HEK293 (cell line): ENCODE data around the gene TTLL7.

Source experiments
- GLIS1 ChIP-seq: fragments of 450-650 bp; formaldehyde crosslinking; IDR thresholded peaks from 2 replicates; pipeline ENCODE4 v1.5.1; 2016; ENCODE audit warnings: missing biosample characterization, missing genetic modification characterization
- KLF8 ChIP-seq: fragments of 450-650 bp; formaldehyde crosslinking; IDR thresholded peaks from 2 replicates; pipeline ENCODE4 v1.5.1; 2016; ENCODE audit warnings: missing biosample characterization, missing genetic modification characterization
- PRDM1 ChIP-seq: fragments of 450-650 bp; formaldehyde crosslinking; IDR thresholded peaks from 2 replicates; pipeline ENCODE4; 2016; ENCODE audit warnings: missing biosample characterization, missing genetic modification characterization
- YY2 ChIP-seq: fragments of 450-650 bp; formaldehyde crosslinking; IDR thresholded peaks from 2 replicates; pipeline ENCODE4 v1.5.1; 2016; ENCODE audit warnings: missing biosample characterization, missing genetic modification characterization
- ZBTB17 ChIP-seq: fragments of 450-650 bp; formaldehyde crosslinking; IDR thresholded peaks from 2 replicates; pipeline ENCODE4 v1.5.1; 2016; ENCODE audit warnings: missing biosample characterization, missing genetic modification characterization
- ZBTB21 ChIP-seq: fragments of 450-650 bp; formaldehyde crosslinking; IDR thresholded peaks from 2 replicates; pipeline ENCODE4 v1.5.1; 2017; ENCODE audit warnings: missing biosample characterization, missing genetic modification characterization
- ZFP3 ChIP-seq: fragments of 450-650 bp; formaldehyde crosslinking; IDR thresholded peaks from 2 replicates; pipeline ENCODE4 v1.5.1; 2016; ENCODE audit warnings: low read depth, missing biosample characterization, missing genetic modification characterization
- ZFP37 ChIP-seq: fragments of 450-650 bp; formaldehyde crosslinking; IDR thresholded peaks from 2 replicates; pipeline ENCODE4 v1.5.1; 2016; ENCODE audit warnings: missing biosample characterization, missing genetic modification characterization
- ZNF121 ChIP-seq: fragments of 450-650 bp; formaldehyde crosslinking; IDR thresholded peaks from 2 replicates; pipeline ENCODE4 v1.5.1; 2016; ENCODE audit warnings: missing biosample characterization, missing genetic modification characterization
- ZNF140 ChIP-seq: fragments of 450-650 bp; formaldehyde crosslinking; IDR thresholded peaks from 2 replicates; pipeline ENCODE4 v1.5.1; 2016; ENCODE audit warnings: missing biosample characterization, missing genetic modification characterization
- ZNF157 ChIP-seq: fragments of 450-650 bp; formaldehyde crosslinking; IDR thresholded peaks from 2 replicates; pipeline ENCODE4 v1.5.1; 2016; ENCODE audit warnings: missing biosample characterization, missing genetic modification characterization
- ZNF16 ChIP-seq: fragments of 450-650 bp; formaldehyde crosslinking; IDR thresholded peaks from 2 replicates; pipeline ENCODE4 v1.5.1; 2016; ENCODE audit warnings: low read depth, missing biosample characterization, missing genetic modification characterization
- ZNF211 ChIP-seq: fragments of 450-650 bp; formaldehyde crosslinking; IDR thresholded peaks from 2 replicates; pipeline ENCODE4 v1.5.1; 2016; ENCODE audit warnings: low read depth, missing biosample characterization, missing genetic modification characterization
- ZNF223 ChIP-seq: fragments of 450-650 bp; formaldehyde crosslinking; IDR thresholded peaks from 2 replicates; pipeline ENCODE4 v1.5.1; 2016; ENCODE audit warnings: missing biosample characterization, missing genetic modification characterization
- ZNF23 ChIP-seq: fragments of 450-650 bp; formaldehyde crosslinking; IDR thresholded peaks from 2 replicates; pipeline ENCODE4 v1.5.1; 2016; ENCODE audit warnings: missing biosample characterization, missing genetic modification characterization, borderline replicate concordance
- ZNF24 ChIP-seq: fragments of 450-650 bp; formaldehyde crosslinking; IDR thresholded peaks from 2 replicates; pipeline ENCODE4 v1.5.1; 2016; ENCODE audit warnings: missing biosample characterization, missing genetic modification characterization
- ZNF266 ChIP-seq: fragments of 450-650 bp; formaldehyde crosslinking; IDR thresholded peaks from 2 replicates; pipeline ENCODE4 v1.5.1; 2016; ENCODE audit warnings: missing biosample characterization, missing genetic modification characterization, low read depth
- ZNF529 ChIP-seq: fragments of 450-650 bp; formaldehyde crosslinking; IDR thresholded peaks from 2 replicates; pipeline ENCODE4 v1.5.1; 2017; ENCODE audit warnings: missing genetic modification characterization, missing biosample characterization; ENCODE audit not compliant: insufficient replicate concordance
- ZNF555 ChIP-seq: fragments of 450-650 bp; formaldehyde crosslinking; conservative IDR thresholded peaks from 2 replicates; pipeline ENCODE4 v1.5.1; 2017; ENCODE audit warnings: missing biosample characterization, mild to moderate bottlenecking, missing genetic modification characterization, inconsistent platforms
- ZNF670 ChIP-seq: fragments of 450-650 bp; formaldehyde crosslinking; IDR thresholded peaks from 2 replicates; pipeline ENCODE4 v1.5.1; 2016; ENCODE audit warnings: missing biosample characterization, missing genetic modification characterization, low read depth
- ZNF76 ChIP-seq: fragments of 450-650 bp; formaldehyde crosslinking; IDR thresholded peaks from 2 replicates; pipeline ENCODE4; 2016; ENCODE audit warnings: low read depth, missing biosample characterization, missing genetic modification characterization, borderline replicate concordance
- ZNF843 ChIP-seq: fragments of 450-650 bp; formaldehyde crosslinking; IDR thresholded peaks from 2 replicates; pipeline ENCODE4 v1.5.1; 2016; ENCODE audit warnings: missing biosample characterization, missing genetic modification characterization
- TF ChIP-seq, protein P1 (sequence below): fragments of 450-650 bp; formaldehyde crosslinking; IDR thresholded peaks from 2 replicates; pipeline ENCODE4 v1.5.1; 2016; ENCODE audit warnings: missing biosample characterization, missing genetic modification characterization
- TF ChIP-seq, protein P2 (sequence below): fragments of 450-650 bp; formaldehyde crosslinking; IDR thresholded peaks from 2 replicates; pipeline ENCODE4 v1.5.1; 2017; ENCODE audit warnings: missing biosample characterization, missing genetic modification characterization
- TF ChIP-seq, protein P3 (sequence below): fragments of 450-650 bp; formaldehyde crosslinking; IDR thresholded peaks from 2 replicates; pipeline ENCODE4 v1.5.1; 2016; ENCODE audit warnings: missing biosample characterization, missing genetic modification characterization
- TF ChIP-seq, protein P4 (sequence below): fragments of 450-650 bp; formaldehyde crosslinking; IDR thresholded peaks from 2 replicates; pipeline ENCODE4 v1.5.1; 2016; ENCODE audit warnings: missing biosample characterization, missing genetic modification characterization
- TF ChIP-seq, protein P5 (sequence below): fragments of 450-650 bp; formaldehyde crosslinking; IDR thresholded peaks from 2 replicates; pipeline ENCODE4 v1.5.1; 2016; ENCODE audit warnings: missing biosample characterization, missing genetic modification characterization
- TF ChIP-seq, protein P6 (sequence below): fragments of 450-650 bp; formaldehyde crosslinking; conservative IDR thresholded peaks from 2 replicates; pipeline ENCODE4 v1.5.1; 2016; ENCODE audit warnings: low read depth, missing biosample characterization, missing genetic modification characterization

Gene TTLL7

DNA sequence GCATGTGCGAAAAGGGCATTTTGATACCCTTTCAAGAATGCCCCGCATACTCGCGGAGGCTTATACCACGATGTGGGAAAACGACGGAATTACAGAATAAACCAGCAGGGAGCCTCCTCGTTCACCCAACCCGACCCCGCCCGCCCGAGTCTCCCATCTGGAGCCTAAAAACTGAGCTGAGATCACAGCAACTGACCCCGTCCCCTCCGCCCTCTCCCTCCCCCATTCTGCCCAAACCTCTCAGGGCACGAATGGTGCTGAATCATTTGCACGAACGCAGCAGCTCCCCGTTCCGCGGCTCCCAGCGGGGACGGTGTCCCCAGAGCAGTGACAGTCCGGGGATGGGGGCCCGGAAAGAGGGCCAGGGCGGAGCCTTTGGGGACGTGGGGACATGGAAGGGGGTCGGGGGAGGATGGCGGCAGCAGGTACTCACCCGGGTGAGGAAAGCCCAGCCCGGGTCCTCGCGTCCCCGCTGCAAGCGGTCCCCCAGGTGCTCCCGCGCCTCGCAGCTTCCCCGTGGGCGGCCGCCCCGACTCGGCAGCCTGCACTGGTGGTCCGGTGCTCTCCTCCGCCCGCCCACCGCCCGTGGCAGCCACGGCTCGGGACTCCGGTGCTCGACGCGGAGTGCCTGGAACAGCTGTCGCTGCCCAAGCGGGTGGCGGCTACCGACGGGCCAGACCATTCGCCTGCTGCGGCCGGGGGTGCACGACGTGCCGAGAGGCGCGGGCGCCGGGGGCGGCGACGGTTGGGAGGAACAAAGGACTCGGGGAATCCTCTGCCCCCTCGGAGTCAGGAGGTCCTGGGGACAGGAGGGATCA is at the start of gene TTLL7 (continued):
- TF ChIP-seq, protein P1, sequence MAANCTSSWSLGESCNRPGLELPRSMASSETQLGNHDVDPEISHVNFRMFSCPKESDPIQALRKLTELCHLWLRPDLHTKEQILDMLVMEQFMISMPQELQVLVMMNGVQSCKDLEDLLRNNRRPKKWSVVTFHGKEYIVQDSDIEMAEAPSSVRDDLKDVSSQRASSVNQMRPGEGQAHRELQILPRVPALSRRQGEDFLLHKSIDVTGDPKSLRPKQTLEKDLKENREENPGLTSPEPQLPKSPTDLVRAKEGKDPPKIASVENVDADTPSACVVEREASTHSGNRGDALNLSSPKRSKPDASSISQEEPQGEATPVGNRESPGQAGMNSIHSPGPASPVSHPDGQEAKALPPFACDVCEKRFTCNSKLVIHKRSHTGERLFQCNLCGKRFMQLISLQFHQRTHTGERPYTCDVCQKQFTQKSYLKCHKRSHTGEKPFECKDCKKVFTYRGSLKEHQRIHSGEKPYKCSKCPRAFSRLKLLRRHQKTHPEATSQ = peak; percentile 47; the same call in 1 of the 2 replicates
- TF ChIP-seq ZNF529 (tag by site-specific recombination) (no peak), ZNF266 (tag by site-specific recombination) (peak; percentile 2; the same call in 1 of the 2 replicates), ZNF121 (tag by site-specific recombination) (0 out of 2 replicates have a peak, but pooled peaks have one; percentile 62), ZNF140 (tag by site-specific recombination) (no peak), ZNF23 (tag by site-specific recombination) (no peak), ZNF670 (no peak), PRDM1 (tag by site-specific recombination) (no peak), ZBTB21 (tag by site-specific recombination) (peak; percentile 50; the same call in 1 of the 2 replicates), ZNF24 (tag by site-specific recombination) (0 out of 2 replicates have a peak, but pooled peaks have one; percentile 65), ZNF555 (no peak), ZNF211 (tag by site-specific recombination) (no peak), YY2 (tag by site-specific recombination) (peak; percentile 48; the same call in 1 of the 2 replicates), GLIS1 (tag by site-specific recombination) (peak; percentile 63), ZFP37 (tag by site-specific recombination) (peak; percentile 88), ZBTB17 (tag by site-specific recombination) (peak; percentile 97), ZNF843 (peak; percentile 44; the same call in 1 of the 2 replicates), ZNF157 (tag by site-specific recombination) (no peak), ZNF76 (tag by site-specific recombination) (peak; percentile 68), ZNF223 (no peak), ZNF16 (no peak), ZFP3 (tag by site-specific recombination) (no peak), KLF8 (peak; percentile 91; the same call in 1 of the 2 replicates)
- TF ChIP-seq, protein P2, sequence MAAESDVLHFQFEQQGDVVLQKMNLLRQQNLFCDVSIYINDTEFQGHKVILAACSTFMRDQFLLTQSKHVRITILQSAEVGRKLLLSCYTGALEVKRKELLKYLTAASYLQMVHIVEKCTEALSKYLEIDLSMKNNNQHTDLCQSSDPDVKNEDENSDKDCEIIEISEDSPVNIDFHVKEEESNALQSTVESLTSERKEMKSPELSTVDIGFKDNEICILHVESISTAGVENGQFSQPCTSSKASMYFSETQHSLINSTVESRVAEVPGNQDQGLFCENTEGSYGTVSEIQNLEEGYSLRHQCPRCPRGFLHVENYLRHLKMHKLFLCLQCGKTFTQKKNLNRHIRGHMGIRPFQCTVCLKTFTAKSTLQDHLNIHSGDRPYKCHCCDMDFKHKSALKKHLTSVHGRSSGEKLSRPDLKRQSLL (tag by site-specific recombination) = no peak
- TF ChIP-seq, protein P3, sequence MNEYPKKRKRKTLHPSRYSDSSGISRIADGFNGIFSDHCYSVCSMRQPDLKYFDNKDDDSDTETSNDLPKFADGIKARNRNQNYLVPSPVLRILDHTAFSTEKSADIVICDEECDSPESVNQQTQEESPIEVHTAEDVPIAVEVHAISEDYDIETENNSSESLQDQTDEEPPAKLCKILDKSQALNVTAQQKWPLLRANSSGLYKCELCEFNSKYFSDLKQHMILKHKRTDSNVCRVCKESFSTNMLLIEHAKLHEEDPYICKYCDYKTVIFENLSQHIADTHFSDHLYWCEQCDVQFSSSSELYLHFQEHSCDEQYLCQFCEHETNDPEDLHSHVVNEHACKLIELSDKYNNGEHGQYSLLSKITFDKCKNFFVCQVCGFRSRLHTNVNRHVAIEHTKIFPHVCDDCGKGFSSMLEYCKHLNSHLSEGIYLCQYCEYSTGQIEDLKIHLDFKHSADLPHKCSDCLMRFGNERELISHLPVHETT (tag by site-specific recombination) = 0 out of 2 replicates have a peak, but pooled peaks have one; percentile 57
- TF ChIP-seq, protein P4, sequence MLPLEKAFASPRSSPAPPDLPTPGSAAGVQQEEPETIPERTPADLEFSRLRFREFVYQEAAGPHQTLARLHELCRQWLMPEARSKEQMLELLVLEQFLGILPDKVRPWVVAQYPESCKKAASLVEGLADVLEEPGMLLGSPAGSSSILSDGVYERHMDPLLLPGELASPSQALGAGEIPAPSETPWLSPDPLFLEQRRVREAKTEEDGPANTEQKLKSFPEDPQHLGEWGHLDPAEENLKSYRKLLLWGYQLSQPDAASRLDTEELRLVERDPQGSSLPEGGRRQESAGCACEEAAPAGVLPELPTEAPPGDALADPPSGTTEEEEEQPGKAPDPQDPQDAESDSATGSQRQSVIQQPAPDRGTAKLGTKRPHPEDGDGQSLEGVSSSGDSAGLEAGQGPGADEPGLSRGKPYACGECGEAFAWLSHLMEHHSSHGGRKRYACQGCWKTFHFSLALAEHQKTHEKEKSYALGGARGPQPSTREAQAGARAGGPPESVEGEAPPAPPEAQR (tag by site-specific recombination) = no peak
- TF ChIP-seq, protein P5, sequence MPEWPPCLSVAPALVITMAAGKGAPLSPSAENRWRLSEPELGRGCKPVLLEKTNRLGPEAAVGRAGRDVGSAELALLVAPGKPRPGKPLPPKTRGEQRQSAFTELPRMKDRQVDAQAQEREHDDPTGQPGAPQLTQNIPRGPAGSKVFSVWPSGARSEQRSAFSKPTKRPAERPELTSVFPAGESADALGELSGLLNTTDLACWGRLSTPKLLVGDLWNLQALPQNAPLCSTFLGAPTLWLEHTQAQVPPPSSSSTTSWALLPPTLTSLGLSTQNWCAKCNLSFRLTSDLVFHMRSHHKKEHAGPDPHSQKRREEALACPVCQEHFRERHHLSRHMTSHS = no peak
- TF ChIP-seq, protein P6, sequence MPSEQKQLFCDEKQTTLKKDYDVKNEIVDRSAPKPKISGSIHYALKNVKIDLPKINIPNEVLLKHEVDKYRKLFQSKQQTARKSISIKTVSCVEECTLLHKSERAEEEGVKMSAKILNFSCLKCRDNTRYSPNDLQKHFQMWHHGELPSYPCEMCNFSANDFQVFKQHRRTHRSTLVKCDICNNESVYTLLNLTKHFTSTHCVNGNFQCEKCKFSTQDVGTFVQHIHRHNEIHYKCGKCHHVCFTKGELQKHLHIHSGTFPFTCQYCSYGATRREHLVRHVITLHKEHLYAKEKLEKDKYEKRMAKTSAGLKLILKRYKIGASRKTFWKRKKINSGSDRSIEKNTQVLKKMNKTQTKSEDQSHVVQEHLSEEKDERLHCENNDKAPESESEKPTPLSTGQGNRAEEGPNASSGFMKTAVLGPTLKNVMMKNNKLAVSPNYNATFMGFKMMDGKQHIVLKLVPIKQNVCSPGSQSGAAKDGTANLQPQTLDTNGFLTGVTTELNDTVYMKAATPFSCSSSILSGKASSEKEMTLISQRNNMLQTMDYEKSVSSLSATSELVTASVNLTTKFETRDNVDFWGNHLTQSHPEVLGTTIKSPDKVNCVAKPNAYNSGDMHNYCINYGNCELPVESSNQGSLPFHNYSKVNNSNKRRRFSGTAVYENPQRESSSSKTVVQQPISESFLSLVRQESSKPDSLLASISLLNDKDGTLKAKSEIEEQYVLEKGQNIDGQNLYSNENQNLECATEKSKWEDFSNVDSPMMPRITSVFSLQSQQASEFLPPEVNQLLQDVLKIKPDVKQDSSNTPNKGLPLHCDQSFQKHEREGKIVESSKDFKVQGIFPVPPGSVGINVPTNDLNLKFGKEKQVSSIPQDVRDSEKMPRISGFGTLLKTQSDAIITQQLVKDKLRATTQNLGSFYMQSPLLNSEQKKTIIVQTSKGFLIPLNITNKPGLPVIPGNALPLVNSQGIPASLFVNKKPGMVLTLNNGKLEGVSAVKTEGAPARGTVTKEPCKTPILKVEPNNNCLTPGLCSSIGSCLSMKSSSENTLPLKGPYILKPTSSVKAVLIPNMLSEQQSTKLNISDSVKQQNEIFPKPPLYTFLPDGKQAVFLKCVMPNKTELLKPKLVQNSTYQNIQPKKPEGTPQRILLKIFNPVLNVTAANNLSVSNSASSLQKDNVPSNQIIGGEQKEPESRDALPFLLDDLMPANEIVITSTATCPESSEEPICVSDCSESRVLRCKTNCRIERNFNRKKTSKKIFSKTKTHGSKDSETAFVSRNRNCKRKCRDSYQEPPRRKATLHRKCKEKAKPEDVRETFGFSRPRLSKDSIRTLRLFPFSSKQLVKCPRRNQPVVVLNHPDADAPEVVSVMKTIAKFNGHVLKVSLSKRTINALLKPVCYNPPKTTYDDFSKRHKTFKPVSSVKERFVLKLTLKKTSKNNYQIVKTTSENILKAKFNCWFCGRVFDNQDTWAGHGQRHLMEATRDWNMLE (tag by site-specific recombination) = 0 out of 2 replicates have a peak, but pooled peaks have one; percentile 34
